ENCODE data around the gene CCDC138.

The CCDC138 gene

DNA sequence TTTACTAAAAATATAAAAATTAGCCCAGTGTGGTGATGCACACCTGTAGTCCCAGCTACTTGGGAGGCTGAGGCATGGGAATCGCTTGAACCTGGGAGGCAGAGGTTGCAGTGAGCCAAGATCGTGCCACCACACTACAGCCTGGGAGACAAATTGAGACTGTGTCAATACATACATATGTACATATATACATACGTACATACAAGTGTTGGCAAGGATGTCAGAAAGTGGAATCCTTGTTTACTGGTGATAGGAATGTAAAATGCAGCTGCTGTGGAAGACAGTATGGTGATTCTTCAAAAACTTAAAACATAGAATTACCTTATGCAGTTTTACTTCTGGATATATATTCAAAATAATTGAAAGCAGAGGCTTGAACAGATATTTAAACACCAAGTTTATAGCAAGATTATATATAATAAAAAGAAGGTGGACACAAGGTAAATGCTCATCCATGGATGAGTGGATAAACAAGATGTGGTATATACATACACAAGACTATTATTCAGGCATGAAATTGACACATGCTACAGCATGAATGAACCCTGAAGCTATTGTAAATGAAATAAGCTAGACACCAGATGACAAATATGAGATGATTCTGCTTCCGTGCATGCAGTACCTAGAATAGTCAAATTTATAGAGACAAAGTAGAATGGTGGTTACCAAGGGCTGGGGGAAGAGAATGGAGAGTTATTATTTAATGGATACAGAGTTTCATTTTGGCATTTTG, 43.2 kb downstream of the CCDC138 start:
- no peak for DNase-seq

DNA sequence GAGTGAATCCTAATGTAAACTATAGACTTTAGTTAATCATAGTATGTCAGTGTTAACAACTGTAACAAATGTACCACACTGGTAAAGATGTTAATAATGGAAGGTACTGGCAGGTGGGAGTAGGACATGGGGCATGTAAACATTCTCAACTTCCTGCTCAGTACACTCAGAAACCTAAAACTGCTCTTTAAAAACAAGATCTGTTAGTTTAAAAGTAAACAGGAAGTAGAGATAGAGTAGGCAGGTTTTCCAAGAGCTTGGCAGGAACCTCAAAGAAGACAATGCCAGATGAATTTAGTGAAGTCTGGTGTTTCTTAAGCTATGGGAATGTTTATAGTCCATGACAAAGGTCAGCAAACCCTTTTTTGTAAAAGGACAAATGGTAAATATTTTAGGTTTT, 46.6 kb downstream of the CCDC138 start:
- DNase-seq, result no peak

DNA sequence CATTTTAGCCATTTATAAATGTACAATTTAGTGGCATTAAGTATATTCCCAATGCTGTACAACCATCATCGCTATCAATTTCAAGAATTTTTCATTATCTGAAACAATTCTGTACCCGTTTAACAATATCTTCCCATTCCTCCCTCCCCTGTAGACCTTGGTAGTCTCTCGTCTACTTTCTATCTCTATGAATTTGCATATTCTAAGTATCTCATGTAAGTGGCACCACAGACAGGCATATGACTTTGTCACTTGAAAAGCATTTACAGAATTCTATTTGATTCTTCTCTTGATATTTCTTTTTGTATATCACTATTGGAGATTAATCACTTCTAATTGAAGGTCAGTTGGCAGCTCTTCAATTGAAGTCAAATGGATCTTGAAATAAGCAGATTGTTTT, 48.0 kb downstream of the CCDC138 start:
- no peak for DNase-seq

DNA sequence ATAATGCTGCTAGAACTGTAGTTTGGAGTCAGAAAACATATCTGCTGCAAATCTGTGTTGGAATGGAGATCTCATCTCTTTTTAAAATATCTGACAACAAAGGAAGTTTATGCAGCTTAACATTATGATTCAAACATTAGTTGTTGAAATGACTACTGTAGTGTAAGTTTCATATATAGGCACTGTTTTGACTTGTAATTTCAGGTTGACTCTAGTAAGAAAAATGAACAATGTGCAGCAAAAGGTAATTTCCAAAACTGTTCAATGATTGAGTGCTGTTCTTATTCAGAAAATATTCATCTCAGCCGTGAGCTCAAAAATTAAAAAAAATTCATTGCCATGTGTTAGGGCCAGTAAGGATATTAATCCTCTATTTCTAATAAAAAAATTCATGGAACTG, 48.5 kb downstream of the CCDC138 start:
- DNase-seq, result no peak

DNA sequence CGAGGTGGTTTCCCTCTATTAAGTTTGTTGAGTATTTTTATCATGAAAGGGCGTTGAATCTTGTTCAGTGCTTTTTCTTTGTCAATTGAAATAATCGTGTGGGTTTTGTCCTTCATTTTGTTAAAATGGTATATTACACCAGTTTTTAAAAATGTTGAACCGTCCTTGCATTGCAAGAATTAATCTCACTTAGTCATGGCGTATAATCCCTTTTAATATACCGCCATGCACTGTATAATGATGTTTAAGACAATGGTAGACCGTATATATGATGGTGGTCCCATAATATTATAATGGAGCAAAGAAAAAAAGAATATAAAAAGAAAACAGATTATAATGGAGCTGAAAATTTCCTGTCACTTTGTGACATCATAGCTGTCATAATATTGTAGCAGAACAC, 50.6 kb downstream of the CCDC138 start:
- DNase-seq, result no peak

DNA sequence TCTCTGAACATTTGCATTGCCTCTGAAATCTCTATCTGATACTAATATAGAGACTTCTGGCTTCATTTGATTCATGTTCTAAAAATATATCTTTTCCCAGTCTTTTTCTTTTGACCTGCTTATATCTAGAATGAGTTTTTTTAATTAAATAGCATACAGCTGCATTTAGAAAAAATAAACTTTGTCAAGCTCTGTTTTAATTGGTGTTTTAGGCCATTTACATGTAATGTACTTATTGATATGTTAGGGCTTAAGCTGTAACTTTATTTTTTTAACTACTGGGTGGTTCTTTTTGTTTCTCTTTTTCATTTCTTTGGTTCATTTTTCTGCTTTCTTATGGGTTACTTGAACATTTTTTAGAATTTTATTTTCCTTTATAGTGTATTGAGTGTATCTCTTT, 54.9 kb downstream of the CCDC138 start:
- no peak for DNase-seq

DNA sequence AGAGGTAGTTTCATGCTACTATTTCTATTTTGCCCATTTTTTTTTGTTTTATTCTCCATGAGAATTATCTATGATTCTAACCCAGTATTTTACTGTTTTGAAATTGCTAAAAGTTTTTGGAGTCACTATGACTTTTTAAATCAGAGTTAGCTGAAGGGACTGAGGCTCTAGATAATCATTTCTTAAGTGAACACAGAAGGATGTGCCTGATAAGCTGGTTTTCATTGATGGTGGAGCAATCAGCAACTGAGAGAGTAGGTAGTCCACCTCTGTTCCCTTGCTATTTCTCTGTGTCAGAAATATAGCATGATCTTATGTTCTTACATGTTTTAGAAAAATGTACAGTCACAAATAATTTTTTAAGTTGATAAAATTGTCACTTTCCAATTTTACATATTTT, 59.4 kb downstream of the CCDC138 start:
- no peak for DNase-seq

DNA sequence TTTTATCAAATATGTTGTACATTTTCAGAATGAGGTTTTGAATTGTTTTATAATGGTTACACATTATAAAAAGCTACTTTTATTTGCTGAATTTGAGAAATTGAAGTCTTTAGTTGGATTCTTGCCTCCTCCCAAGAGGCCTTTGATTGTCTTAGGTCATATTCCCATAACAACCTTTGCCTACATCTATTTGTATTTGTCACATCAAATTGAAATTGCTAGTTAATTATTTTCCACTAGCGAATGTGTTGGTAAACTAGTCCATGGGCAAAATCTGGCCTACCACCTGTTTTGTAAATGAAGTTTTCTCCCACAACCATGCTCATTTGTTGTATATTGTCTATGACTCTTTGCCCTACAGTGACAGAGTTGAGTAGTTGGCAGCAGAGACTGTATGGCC, 60.4 kb downstream of the CCDC138 start:
- no peak for DNase-seq

DNA sequence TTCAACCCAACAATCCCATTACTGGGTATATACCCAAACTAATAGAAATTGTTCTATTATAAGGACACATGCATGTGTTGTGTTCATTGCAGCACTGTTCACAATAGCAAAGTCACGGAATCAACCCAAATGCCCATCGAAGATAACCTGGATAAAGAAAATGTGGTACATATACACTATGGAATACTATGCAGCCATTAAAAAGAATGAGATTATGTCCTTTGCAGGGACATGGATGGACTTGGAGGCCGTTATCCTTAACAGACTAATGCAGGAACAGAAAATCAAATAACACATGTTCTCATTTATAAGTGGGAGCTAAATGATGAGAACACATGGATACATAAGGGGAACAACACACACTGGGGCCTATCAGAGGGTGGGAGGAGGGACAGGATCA, 65.8 kb downstream of the CCDC138 start:
- no peak for DNase-seq

DNA sequence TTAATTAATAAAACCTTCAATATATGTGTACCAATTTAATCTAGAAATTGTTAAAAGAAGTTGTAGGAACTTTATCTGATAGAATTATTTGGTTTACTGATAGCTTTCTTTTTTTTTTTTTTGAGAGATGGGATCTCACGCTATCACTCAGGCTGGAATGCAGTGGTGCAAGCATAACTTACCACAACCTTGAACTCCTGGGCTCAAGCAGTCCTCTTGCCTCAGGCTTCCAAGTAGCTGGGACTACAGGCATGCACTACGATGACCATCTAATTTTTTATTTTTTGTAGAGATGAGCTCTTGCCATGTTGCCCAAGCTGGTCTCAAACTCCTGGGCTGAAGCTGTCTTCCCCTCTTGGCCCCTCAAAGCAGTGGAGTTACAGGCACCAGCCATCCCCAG, 66.8 kb downstream of the CCDC138 start:
- DNase-seq, result no peak

DNA sequence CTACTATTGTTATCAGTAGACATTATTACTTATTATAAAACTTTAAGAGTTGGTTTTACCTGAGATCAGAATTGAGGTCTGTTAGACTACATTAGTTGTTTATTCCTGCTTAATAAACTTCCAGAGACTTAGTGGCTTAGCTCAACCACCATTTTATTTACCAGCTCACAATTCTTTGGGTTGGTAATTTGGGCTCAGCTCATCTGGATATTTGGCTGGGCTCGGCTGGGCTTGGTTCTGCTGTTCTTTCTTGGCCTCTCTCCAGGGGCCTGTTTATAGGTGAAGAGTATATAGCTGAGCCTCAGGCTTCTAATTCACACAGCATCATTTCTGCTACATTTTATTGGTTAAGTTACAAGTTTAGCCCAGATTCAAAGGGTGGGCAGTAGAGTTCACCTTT, 67.9 kb downstream of the CCDC138 start:
- no peak for DNase-seq

DNA sequence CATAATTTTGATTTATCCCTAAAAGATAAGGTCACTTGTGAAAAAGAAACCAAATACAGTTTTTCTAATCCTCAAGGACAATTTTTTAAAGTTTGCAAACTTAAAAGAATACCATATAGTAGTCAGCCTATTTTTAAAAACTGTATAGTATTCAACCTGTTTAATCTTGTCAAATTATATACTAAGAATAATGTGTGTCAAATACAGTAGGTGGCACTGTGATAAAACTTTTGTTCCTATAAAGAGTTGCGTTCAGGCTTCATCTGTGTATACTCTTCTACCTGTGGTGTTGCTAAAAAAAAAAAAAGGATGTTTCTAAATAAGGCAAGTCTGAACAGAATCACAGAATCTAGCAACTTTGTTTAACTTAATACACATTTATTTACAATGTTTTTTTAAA, 68.6 kb downstream of the CCDC138 start:
- no peak for DNase-seq

DNA sequence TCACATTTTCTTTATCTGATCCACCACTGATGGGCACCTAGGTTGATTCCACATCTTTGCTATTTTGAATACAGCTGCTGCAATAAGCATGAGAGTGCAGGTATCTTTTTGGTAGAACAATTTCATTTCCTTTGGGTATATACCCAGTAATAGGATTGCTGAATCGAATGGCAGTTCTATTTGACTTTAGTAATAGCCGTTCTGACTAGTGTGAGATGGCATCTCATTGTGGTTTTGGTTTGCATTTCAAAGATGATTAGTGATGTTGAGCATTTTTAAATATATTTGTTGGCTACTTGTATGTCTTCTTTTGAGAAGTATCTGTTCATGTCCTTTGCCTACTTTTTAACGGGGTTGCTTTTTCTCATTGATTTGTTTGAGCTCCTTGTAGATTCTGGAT, 72.3 kb downstream of the CCDC138 start:
- DNase-seq, result no peak

DNA sequence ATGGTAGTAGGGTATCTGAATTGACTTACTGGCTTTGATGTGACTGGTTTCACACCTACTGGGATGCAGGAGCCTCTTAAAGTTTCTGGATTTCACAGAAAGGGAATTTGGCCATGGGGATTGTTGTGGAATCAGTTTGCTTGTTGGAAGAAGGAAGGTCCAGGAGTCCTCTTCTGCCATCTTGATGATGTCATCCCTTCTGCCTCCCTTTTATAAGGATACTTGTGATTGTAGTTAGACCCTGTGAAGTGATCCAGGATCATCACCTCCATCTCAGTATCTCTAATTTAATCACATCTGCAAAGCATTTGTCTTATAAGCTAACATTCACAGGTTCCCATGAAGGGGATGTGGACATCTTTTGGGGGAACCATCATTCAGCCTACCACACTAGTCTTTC, 79.5 kb downstream of the CCDC138 start:
- no peak for DNase-seq

DNA sequence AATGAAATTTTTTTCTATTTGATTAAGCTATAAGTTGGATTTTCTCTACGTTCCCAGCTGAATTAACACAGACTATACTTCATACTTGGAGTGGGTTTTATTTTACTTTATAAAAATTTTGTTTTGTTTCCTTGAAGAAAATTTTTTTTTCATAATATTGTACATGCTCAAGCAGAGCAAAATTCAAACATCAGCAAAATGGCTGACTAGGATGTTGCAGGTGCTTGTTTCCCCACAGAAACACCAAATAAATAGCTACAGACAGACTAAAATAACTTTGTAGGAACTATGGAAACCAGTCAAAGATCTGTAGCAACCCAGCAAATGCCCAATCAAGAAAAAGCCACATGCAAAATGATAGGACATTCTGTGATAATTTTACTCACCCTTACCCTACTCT, 82.3 kb downstream of the CCDC138 start:
- no peak for DNase-seq

DNA sequence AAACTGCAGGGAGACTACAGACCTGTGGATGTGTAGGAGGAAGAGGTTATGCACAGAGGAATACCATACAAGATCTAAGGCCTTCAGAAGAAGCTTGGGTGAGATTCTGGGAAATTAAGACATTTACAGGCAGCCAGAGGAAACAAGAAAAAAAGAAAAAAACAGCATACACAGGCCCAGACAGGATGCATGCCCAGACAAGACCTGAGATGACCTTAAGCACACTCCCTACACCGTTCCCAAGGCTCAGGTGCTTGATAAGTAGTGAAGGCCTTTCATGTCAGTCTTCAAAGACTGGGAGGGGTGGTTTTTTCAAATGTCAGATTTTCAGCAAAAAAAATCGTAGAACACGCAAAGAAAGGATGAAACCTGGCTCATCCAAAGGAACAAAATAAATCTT, 83.0 kb downstream of the CCDC138 start:
- no peak for DNase-seq

DNA sequence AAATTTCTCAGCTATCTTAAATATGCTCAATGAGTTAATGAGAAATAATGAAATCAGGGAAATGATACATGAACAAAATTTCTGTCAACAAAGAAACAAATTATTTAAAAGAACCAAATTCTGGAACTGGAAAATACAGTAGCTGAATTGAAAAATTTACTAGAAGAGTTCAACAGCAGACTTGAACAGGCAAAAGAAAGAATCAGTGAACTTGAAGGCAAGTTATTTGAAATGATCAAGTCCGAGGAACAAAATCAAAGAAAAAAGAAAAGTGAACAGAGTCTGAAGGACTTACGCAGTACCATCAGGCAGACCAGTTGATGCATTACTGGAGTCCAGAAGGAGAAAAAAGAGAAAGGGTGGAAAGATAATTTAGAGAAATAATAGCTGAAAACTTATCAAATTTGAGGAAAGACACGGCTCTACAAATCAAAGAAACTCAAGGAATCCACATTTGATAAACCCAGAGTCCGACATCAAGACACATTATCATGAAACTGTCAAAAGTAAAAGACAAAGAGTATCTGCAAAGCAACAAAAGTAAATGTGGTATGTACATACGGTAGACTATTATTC, 83.6 kb downstream of the CCDC138 start:
- no peak for DNase-seq

DNA sequence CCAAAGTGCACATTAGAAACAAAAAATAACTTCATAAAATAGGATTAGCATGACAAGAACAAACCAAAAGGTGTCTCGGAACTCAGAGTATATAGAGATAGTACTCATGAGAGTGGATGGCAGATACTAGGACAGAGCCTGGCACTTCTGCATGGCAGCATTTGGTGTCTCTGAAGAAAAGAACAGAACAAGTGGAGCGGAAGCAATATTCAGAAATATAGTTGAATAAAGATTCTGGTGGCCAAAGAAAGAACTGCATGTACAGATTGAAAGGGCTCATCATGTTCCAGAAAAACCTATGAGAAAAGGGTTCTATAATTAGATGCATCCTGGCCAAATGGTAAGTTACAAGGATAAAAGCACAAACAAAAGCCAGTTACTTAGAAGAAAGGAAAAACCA, 90.9 kb downstream of the CCDC138 start:
- DNase-seq, result no peak

DNA sequence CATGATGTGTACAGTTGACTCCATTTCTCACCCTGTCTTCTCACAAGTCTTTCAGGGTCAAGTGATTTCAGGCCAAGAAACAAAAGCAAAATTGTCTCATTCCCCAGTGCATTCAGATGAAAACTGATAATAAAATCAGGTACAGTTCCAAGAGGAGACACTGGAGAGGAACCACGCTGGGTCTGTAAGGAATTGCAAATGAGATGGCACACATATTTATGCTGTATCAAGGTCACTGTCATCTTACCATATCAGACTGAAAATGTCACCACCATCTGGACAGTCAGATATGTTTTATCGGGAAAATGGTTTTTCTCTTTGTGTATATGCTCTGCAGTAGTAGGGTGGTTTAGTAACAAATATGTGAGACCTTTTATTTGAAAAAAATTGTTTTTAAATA, 91.7 kb downstream of the CCDC138 start:
- no peak for DNase-seq

DNA sequence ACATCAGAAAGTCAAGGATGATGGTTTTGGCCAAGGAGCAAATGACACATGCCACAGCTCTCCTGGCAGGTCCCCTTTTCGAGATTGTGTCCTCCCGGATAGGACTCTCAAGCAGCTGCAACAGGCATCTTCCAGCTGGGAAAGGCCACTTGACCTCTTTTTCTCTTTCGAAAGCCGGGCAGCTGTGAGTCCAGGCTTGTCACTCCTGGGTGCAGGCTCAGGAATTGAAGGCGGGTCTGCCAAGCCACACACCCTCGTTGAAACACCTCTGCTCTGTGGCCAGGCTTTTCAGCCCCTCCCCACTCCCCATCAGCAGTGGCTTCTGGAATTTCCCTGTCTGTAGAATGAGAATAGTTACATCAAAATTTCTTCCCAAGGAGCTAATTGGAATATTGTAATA, 98.0 kb downstream of the CCDC138 start:
- no peak for DNase-seq

DNA sequence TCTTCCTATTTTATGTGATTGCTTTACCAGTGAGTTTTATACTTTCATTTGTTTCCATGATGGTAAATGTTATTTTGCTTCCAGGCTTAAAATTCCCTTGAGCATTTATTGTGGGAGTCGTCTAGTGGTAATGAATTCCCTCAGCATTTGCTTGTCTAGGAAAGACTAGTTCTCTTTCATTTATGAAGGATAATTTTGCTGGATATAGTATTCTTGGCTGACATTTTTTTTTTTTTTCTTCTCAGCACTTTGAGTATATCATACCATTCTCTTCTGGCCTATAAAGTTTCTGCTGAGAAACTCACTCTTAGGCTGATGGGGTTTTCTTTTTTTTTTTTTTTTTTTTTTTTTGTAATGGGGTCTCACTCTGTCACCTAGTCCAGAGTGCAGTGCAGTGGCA, 103.3 kb downstream of the CCDC138 start:
- DNase-seq, result no peak

DNA sequence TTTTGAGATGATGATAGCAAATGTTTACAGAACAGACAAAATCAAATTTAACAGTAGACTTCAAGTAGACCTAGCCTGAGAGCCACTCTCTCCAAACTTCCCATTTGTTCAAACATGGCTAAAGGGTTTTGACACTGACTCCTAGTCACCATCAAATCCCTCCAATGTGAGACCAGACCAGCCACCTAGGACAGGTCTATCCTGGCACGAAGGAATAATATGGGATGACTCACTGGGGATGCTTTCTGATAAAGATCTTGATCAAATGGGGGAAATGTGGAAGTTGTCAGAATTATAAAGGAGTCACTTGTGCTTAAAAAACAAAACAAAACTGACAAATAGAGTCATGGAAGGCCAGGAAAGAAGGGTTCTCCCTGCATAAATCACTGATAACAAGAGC, 106.7 kb downstream of the CCDC138 start:
- no peak for DNase-seq

DNA sequence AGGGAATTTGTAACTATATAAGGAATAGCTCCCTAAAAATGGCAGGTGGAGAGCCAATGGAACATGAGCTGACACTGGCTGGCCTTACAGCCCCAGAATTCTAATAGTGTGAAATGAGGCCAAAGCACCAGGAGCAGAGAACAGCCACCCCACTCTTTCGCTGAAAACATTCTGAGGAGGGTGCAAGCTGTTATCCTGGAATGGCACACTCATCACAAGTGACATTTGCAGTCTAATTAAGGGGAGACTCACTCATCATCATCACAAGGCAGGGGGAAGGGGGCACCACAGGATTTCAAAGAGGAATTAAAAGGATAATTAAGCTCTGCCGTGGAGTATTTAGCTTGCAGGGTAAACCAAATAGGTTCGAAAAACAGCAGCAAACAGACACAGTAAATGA, 108.2 kb downstream of the CCDC138 start:
- DNase-seq, result no peak

DNA sequence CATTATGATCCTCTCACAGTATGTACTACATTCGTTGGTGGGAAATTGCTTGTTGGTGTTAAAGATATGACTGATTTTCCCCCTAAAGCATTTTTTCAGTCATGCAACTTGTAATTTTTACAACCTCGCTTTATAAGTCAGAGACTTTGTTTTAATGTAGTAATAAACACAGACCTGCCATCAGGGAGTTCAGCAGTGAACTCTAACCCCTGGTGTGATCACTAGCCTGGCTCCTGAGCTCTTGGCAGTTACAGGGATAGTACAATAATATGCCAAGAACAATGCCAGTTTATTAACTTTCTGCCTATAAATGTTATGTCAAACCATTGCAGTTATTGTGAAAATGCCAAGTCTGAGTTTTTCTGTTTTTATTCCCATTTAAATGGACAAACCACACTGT, 108.6 kb downstream of the CCDC138 start:
- no peak for DNase-seq

DNA sequence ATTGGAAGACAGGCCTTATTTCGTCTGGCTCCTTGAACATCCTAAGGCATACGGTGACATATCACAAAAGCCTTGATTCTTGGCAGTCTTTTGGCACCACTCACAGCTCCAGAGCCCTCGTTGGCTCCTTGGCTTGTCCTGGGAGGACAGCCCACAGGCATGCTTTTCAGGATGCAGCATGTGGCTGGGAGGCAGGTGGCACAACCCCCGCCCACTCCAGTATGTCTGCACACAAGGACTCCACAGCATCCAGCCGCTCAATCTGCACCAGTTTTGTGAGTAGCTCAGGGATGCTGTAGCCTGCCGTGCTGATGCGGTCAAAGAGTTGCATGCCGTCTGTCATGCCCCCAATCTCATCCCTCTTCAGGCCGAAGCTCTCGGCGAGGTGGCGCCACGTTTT, 110.2 kb downstream of the CCDC138 start:
- DNase-seq, result no peak

Measured in activated CD8-positive, alpha-beta memory T cell treated with anti-CD3 and anti-CD28 coated beads for 24 hours (primary cell).